ENCODE measurements around the gene ZNF827.

ZNF827 gene

DNA sequence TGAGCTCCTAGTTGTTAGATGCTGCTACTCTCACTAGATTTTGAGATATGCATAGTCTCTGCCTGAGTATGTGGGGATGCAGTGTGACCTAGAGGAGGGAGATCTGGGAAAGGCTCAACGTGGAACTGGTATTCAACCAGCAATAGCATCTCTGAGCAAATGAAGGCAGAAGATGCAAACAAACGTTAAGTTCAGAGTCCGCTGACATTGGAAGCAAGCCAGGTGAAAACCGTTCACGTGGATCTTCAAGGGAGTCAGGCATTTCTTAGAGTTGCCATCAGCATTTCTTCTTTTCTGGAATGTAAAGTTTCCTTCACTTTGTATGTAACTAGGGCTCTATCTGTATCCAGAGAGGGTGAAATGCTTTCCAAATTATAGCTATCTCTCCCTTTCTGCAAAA is 198.8 kb downstream of the ZNF827 start:
- H3K4me1 Mint-ChIP-seq (ENCODE audit: low read depth), result no peaks in the 10 kb centered on the region
- no peak overlapping the region for H3K27ac Mint-ChIP-seq
- no peak overlapping the region for H3K4me3 Mint-ChIP-seq
- H3K27me3 Mint-ChIP-seq, result peaks cover 2% of the 10 kb centered on the region
- H3K36me3 Mint-ChIP-seq, result no peaks in the 10 kb centered on the region
- H3K9me3 Mint-ChIP-seq (ENCODE audit: low read depth), result no peaks in the 10 kb centered on the region

DNA sequence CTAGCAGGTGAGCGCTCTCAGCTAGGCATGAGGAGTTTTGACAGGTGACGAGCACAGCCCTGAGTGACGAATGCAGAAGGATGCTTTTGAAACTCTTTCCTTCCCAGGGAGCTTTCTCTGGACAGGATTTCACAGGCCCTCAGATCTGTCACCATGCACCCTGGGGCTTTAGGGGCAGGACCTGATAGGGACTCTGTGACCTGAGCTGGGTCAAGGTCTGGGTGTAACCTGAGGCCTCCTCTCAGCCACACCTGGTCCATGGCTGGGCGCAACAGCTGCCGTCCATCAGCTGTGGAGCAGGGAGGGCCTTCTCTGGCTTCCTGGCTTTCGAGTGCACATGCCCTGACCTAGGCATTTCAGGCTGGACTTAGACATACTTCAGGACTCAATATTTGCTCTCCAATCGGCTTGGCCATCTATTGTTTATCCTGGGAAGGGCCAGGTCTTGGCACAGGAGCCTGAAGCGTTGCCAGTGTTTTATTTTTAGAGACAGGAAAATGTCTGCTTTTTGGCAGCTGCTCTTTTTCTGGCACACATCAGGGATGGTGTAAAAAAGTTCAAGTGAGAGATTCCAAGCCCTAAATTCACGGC is 202.3 kb downstream of the ZNF827 start:
- Mint-ChIP-seq H3K27me3 (no peaks in the 10 kb centered on the region), H3K36me3 (no peaks in the 10 kb centered on the region), H3K4me1 (ENCODE audit: low read depth) (peaks cover 9% of the 10 kb centered on the region), H3K4me3 (no peak overlapping the region), H3K27ac (no peak overlapping the region), H3K9me3 (ENCODE audit: low read depth) (no peaks in the 10 kb centered on the region)

DNA sequence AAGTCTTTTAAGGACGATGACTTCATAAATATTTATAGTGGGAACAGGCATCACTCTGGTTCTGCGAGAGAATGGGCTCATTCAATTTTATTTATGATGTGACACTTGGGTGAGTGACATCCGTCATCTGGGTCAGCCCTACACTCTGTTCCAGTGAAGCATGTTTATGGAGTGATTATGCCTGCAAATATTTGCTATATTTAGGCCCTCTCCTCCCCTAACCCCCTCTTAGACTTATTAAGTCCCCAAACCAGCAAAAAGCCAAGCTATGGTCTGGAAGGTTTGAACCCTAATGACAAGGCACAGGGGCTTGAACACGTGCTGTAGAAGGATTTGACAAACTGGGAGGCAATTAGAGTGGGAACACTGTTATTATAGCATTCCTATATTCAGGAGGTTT is 202.8 kb downstream of the ZNF827 start:
- Mint-ChIP-seq H3K27me3 (peaks cover under 1% of the 10 kb centered on the region), H3K4me1 (ENCODE audit: low read depth) (peaks cover 11% of the 10 kb centered on the region), H3K36me3 (no peaks in the 10 kb centered on the region), H3K9me3 (ENCODE audit: low read depth) (no peaks in the 10 kb centered on the region), H3K4me3 (no peak overlapping the region), H3K27ac (no peak overlapping the region)

DNA sequence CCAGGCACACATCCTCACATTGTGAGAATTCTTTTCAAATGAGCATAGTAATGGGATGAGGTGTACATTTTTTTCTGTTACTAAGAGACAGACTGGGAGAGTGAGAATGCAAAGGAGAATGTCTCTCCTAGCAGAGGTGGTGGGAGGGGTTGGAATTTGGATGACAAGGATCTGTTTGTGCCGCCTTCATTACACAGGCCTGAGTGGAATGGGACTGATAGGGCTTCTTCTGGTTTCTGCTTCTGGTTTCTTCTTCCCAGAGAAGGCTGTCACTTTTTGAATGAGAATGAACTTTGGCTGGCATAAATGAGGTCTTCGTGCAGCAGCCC is 203.3 kb downstream of the ZNF827 start:
- Mint-ChIP-seq H3K36me3 (no peaks in the 10 kb centered on the region), H3K27me3 (peaks cover 1% of the 10 kb centered on the region), H3K4me3 (no peak overlapping the region), H3K9me3 (ENCODE audit: low read depth) (no peaks in the 10 kb centered on the region), H3K4me1 (ENCODE audit: low read depth) (peaks cover 11% of the 10 kb centered on the region), H3K27ac (no peak overlapping the region)

DNA sequence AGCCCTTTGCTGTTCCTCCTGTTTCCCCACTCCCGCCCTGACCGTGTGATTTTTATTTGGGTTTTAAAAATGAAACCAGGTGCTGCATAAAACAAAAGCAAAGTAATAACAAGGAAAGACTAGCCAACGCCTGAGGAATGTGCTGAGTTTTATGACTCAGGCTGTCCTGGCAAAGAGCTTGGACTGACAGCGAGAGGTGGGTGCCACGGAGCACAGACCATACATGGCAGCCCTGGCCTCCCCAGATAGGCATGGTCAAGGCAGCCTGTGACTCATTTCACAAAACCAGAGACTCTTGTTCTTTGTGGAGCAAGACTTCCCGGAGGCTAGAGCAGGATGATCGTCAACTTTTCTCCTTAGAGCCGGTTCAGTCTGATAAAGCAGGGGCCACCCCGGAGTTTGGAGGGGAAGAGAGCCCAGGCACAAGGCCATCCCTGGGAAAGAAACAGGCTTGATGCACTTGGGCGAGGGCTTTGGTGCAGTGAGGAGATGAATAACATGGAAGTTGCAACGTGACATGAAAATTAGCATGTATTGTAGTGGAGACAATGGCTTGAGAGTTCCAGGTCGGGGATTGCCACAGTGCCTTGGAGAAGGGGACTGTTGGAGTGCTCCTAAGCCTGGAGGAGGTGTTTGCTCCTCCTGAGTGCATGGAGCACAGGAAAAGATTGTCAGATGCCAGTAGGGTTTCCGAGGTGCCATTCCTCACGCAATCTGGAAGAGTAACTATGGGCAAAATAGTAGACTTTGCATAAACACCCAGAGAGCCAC is 203.9 kb downstream of the ZNF827 start:
- Mint-ChIP-seq H3K36me3 (no peaks in the 10 kb centered on the region), H3K4me3 (no peak overlapping the region), H3K4me1 (ENCODE audit: low read depth) (peaks cover 11% of the 10 kb centered on the region), H3K9me3 (ENCODE audit: low read depth) (no peaks in the 10 kb centered on the region), H3K27ac (no peak overlapping the region), H3K27me3 (peaks cover 4% of the 10 kb centered on the region)

DNA sequence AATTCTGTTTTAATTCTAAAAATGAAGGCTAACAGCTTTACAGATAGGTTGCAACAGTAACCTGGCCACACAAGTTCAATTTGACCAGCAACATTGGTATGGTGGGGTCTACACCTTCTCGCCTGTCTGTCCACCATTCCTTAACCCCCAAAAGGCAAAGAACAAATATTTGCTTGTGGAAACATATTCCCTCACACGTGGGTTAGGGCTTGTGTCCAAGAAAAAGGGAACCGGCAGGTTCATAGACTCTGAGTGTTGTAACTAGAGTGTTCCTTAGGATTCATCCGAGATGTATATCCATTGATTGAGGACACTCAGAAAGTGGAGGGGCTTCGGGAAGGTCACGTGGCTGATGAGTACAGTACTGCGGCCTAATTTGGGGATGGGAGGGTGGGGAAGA is 204.6 kb downstream of the ZNF827 start:
- peaks cover 11% of the 10 kb centered on the region for H3K4me1 Mint-ChIP-seq (ENCODE audit: low read depth)
- H3K27ac Mint-ChIP-seq, result peak overlapping the region; percentile 64
- peak overlapping the region; percentile 81 for H3K4me3 Mint-ChIP-seq
- no peaks in the 10 kb centered on the region for H3K9me3 Mint-ChIP-seq (ENCODE audit: low read depth)
- H3K36me3 Mint-ChIP-seq, result no peaks in the 10 kb centered on the region
- peaks cover 6% of the 10 kb centered on the region for H3K27me3 Mint-ChIP-seq

DNA sequence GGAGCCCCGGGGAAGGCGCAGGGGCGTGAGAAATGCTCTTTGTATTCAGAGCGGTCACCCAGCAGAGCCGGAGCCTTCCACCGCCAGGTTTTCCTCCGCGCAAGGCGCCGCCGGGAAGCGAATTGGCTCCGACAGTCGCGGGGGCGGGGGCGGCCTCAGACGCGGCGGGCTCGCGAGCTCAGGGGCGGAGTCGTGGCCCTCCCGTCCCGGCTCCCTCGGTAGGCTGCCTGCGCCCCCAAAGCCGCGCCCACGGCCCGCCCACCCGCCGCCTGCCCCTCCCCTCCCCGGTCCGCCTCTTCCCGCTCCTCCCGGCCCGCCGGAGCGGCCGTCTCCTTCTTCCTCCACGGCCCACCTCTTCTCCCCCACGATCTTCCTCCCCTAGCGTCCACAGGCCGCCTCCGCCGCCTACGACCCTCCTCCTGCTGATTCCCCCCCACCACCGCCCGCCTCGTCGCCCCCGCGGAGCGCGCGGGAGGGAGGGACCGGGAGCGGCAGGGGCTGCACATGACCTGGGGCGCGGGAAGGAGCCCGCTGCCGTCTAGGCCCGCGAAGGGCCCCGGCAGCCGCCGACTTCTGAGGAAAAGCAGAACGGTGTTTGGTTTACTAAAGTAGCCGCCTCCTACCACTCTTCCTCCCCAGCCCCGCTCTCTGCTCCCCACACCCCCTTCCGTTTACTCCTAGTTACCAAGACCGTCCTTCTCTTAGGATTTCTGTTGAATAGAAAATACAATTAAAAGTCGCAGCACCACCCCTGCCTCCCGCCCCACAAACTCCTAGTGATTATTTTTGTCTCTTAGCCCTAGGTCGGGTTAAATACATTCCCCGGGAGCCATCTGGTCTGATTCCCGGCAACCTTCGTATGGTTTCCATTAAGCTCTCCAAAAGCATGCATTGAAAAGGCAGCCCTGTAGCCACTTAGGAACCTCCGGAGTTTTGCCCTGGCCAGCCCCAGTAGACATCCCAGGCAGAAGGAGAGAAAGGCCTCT is 205.4 kb downstream of the ZNF827 start:
- H3K4me1 Mint-ChIP-seq (ENCODE audit: low read depth), result peaks cover 11% of the 10 kb centered on the region
- H3K9me3 Mint-ChIP-seq (ENCODE audit: low read depth), result no peaks in the 10 kb centered on the region
- no peaks in the 10 kb centered on the region for H3K36me3 Mint-ChIP-seq
- peak overlapping the region; percentile 64 for H3K27ac Mint-ChIP-seq
- peak overlapping the region; percentile 81 for H3K4me3 Mint-ChIP-seq
- H3K27me3 Mint-ChIP-seq, result peaks cover 6% of the 10 kb centered on the region

DNA sequence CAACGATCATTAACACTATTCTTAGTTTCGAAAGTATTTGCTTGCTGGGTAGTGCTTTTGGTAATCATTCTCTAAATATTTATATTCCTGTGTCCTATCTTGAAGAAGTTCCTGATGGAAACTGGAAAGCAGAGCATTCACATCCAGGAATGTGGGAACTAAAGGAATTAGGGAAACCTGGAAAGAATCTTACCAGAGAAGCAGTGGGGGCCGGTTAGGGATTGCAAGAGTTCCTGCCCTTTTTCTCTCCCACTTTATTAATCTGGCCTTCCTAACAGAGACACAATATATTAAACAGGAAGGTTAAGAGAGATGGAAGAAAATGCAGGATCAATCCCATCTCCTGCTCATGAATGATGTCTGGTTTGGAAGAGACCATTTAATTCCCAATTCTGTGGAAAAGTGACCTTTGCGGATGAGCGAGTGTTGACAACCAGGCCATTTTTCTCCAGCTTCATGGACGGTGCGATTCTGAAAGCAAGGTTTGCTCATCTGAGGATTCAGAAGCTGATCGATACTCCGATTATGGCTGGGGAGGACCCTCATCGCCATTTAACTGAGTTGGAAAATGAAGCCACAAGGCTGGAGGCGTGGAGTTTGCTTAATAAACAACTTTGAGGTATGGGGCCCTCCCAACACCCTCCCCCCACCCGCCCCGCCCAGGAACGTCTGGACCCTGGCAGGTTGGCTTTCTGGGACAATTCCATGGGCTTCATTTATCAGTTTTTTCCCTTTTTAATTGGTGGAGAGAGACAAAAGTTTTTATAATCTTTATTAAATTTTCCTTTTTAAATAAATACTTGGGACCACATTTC is 206.4 kb downstream of the ZNF827 start:
- Mint-ChIP-seq H3K27ac (no peak overlapping the region), H3K36me3 (no peaks in the 10 kb centered on the region), H3K27me3 (peaks cover 6% of the 10 kb centered on the region), H3K9me3 (ENCODE audit: low read depth) (no peaks in the 10 kb centered on the region), H3K4me1 (ENCODE audit: low read depth) (peaks cover 11% of the 10 kb centered on the region), H3K4me3 (peak overlapping the region; percentile 81)

DNA sequence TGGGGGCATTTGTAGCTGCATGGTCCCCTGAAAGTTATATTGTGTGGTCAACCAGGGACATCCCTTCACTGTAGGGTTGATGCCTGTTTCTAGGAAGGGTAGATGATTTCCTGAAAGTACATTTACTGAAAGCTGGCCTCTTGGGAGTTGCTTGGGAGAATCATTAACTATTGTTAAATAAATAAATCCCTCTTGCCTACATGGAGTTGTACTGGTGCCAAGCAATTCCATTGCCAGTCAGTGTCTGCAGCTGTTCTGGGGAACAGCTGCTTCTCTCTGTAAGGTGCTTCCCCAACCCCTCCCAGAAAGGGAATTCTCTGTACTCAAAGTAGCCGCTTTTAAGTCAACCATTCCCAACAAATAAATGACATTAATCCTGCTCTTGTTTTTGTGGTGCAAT is 207.6 kb downstream of the ZNF827 start:
- H3K4me1 Mint-ChIP-seq (ENCODE audit: low read depth), result peaks cover 11% of the 10 kb centered on the region
- peaks cover 6% of the 10 kb centered on the region for H3K27me3 Mint-ChIP-seq
- H3K9me3 Mint-ChIP-seq (ENCODE audit: low read depth), result no peaks in the 10 kb centered on the region
- H3K36me3 Mint-ChIP-seq, result no peaks in the 10 kb centered on the region
- no peak overlapping the region for H3K27ac Mint-ChIP-seq
- peak overlapping the region; percentile 20 for H3K4me3 Mint-ChIP-seq

DNA sequence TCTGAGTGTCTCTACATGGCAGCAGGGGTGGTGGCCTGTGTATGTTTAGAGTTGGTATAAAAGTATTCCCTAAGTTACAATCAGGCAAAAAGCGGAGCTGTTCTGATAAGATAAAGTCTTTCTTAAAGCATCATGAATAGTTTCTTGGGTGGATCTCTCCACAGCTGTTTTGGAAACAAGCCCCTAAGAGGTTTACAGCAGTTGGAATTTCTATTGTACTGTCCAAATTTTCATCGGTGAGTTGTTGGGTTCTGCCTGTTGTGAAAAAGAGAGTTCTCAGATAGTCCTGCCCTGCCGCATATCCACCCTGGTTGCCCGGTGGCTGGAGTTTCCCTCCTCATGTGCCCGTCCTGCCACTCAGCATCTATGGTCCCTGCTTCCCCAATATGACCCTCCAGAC is 208.6 kb downstream of the ZNF827 start:
- Mint-ChIP-seq H3K4me1 (ENCODE audit: low read depth) (peaks cover 11% of the 10 kb centered on the region), H3K36me3 (no peaks in the 10 kb centered on the region), H3K9me3 (ENCODE audit: low read depth) (no peaks in the 10 kb centered on the region), H3K27me3 (peaks cover 6% of the 10 kb centered on the region), H3K27ac (no peak overlapping the region), H3K4me3 (no peak overlapping the region)

DNA sequence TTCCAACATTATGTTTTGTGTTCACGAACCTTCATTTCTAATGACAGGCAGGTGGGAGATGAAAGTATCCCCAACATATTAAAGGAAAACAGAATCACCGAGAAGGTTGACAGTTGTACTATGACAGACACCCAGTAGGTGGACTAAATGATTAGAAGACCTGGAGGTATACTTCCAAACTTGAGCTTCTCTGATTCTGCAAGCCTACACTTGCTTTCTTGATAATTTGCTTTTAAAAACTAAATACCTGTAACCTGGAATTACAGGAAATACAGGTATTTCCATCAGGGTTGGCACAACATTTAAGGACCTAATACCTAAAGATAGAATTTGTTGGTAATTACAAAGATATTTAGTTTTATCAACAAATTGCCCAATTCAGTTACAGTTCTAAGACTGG is 215.3 kb downstream of the ZNF827 start:
- Mint-ChIP-seq H3K9me3 (ENCODE audit: low read depth) (peaks cover 4% of the 10 kb centered on the region), H3K4me3 (no peak overlapping the region), H3K4me1 (ENCODE audit: low read depth) (peaks cover 16% of the 10 kb centered on the region), H3K27me3 (peaks cover 5% of the 10 kb centered on the region), H3K36me3 (peaks cover 1% of the 10 kb centered on the region), H3K27ac (no peak overlapping the region)

DNA sequence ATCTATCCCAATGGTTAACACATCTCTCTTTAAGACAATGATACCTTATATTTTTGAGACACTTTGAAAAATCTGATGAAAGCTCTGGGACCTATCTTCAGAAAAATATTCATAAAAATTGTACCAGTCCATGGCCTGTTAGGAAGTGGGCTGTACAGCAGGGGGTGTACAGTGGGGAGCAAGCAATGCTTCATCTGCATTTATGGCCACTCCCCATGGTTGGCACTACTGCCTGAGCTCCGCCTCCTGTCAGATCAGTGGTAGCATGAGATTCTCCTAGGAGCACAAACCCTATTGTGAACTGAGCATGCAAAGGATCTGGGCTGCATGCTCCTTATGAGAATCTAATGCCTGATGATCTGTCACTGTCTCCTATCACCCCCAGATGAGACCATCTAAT is 216.1 kb downstream of the ZNF827 start:
- Mint-ChIP-seq H3K27me3 (peaks cover 11% of the 10 kb centered on the region), H3K36me3 (peaks cover 2% of the 10 kb centered on the region), H3K9me3 (ENCODE audit: low read depth) (peaks cover 4% of the 10 kb centered on the region), H3K27ac (no peak overlapping the region), H3K4me3 (no peak overlapping the region), H3K4me1 (ENCODE audit: low read depth) (peaks cover 16% of the 10 kb centered on the region)

DNA sequence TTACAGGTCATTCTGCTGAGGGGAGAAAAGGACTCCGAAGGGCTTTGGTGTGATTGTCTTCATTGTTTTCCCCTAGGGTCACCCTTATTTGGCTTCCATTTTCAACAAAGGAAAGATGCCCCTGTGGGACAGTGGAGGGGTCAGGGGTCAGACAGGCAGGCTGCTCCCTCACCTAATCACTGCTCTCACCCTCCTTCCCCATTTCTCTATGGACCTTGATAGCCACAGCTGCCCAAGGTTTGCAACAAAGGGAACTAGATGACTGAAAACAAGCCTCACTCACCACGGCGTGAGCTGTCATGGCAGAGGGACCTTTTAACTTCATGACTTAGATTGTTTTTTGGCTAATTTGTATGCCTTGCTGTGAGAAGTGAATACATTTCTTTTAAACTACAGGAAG is 218.0 kb downstream of the ZNF827 start:
- H3K4me3 Mint-ChIP-seq, result peak overlapping the region; percentile 27
- peaks cover 11% of the 10 kb centered on the region for H3K27me3 Mint-ChIP-seq
- H3K9me3 Mint-ChIP-seq (ENCODE audit: low read depth), result peaks cover 4% of the 10 kb centered on the region
- peaks cover 2% of the 10 kb centered on the region for H3K36me3 Mint-ChIP-seq
- H3K27ac Mint-ChIP-seq, result peak overlapping the region; percentile 41
- peaks cover 16% of the 10 kb centered on the region for H3K4me1 Mint-ChIP-seq (ENCODE audit: low read depth)

DNA sequence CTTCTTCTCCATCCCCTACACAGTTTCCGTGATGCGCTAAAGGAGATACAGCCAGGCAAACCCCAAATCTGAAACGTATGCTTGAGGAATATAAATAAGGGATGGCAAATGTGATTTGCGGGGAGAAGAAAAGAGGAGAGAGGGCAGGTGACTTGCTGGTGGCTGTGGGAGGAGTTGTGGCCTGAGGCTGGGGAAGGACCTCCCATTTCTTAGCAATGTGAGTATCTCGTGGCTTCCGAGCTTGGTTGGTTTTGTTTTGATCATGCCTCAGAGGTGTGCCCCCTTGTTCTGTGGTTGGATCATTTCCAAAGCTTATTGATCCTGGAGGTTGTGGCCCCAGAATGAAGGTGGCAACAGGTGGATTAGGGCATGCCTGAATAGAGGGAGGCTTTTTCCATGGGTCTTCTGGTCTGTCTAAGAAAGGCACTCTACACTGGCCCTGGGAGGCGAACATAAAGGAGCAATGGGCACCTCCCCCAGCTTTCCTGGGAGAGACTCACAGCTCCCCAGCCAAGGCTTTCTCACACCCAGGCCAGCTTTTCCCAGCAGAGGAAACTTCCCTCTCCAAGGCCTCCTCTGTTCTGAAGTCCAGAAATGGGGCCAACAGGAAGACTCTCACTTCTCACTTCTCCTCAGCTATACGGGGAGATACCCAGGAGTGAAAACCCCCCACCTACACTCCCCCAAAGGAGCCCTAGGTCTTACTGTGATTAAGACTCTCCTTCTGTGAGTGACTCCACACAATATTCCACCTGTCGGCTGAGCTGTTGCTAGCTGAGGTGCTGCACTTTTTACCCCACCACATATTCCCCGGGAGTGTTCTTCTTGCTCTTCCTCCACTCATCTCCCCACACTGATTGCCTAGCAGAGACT is 218.6 kb downstream of the ZNF827 start:
- peaks cover 2% of the 10 kb centered on the region for H3K36me3 Mint-ChIP-seq
- H3K9me3 Mint-ChIP-seq (ENCODE audit: low read depth), result peaks cover 4% of the 10 kb centered on the region
- peaks cover 16% of the 10 kb centered on the region for H3K4me1 Mint-ChIP-seq (ENCODE audit: low read depth)
- peak overlapping the region; percentile 41 for H3K27ac Mint-ChIP-seq
- peak overlapping the region; percentile 55 for H3K4me3 Mint-ChIP-seq
- H3K27me3 Mint-ChIP-seq, result peaks cover 13% of the 10 kb centered on the region

Data from activated naive CD8-positive, alpha-beta T cell (primary cell).